Body of pancreas (tissue), 4 donors: ENCODE measurements around the gene MGLL.

Experiments
- POLR2A ChIP-seq, 3 donors: fragments of 450-650 bp; IDR thresholded peaks; one replicate each; pipeline ENCODE4 v1.6.1; 2016; ENCODE audit warnings: antibody characterized with exemption in 3 of 3, mild to moderate bottlenecking in 2 of 3
- TF ChIP-seq, protein P1 (sequence below), 7 experiments: fragments of 450-650 bp in 4 of 7; fragments of 200-600 bp in 3 of 7; sonication (generic) in 3 of 7; IDR thresholded peaks; one replicate each; pipeline ENCODE4 v1.5.1; 2016 to 2019; ENCODE audit warnings: antibody characterized with exemption in 7 of 7

DNA sequence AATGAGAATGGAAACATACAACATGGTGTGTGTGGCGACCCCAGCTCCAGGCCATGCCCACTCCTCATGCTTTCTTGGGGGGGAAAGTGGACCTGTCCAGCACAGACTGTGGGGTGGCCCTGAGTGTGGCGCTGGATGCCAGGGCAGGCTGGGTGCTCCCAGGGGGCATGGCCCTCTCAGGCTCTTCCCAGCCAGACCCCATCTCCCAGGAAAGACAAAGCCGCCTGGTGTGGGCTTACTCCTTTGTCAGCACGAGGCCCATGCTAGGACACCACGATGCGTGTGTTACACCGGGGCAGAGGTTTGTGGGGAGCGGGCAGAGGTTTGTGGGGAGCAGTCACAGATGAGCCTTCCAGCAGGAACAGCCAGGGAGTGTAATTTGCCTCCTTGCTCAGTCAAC is 81.1 kb downstream of the MGLL start:
- TF ChIP-seq, protein P1, sequence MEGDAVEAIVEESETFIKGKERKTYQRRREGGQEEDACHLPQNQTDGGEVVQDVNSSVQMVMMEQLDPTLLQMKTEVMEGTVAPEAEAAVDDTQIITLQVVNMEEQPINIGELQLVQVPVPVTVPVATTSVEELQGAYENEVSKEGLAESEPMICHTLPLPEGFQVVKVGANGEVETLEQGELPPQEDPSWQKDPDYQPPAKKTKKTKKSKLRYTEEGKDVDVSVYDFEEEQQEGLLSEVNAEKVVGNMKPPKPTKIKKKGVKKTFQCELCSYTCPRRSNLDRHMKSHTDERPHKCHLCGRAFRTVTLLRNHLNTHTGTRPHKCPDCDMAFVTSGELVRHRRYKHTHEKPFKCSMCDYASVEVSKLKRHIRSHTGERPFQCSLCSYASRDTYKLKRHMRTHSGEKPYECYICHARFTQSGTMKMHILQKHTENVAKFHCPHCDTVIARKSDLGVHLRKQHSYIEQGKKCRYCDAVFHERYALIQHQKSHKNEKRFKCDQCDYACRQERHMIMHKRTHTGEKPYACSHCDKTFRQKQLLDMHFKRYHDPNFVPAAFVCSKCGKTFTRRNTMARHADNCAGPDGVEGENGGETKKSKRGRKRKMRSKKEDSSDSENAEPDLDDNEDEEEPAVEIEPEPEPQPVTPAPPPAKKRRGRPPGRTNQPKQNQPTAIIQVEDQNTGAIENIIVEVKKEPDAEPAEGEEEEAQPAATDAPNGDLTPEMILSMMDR (IDR thresholded peaks at IDR 0.05) = no peak
- no peak for TF ChIP-seq POLR2A (IDR thresholded peaks at IDR 0.05)
